ENCODE measurements around the gene CRYL1. TPM values are rescaled to one million over a fixed set of nuclear protein-coding genes. Genes with fewer than 3 reads are reported as not detected.

The CRYL1 gene
- total RNA-seq, 1 experiment from 2014 or later = 26.5 TPM

DNA sequence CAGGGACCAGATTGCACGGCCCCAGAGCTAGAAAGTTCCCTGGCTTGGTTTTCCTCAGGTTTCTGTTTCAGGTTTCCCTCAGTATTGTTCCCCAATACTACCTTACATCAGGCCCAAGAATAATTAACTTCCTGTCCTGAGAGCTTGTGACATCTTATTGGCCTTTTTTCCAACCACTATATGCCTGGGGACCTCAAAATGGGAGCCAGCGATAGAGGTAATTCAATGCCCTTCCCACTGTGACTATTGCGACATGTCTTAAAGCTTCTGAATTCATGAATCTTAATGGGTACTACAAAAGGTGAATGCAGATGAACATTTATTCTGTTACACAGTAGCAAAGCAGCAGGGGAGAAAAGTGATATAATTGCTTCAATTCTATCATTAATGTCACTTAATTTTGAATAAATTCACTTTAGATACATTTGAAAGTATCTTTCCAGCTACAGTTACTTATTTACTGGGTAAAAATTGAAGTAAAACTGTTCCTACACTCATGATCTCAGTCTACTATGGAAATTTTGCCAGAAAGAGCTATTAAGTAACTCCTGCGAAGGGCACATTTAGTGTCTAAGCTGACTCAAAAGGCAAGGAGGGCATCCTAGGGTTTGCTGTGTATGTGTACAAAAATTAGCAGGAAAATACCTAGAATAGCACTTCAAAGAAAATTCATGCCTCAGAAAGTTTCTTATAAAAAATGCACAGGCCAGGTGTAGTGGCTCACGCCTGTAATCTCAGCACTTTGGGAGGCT is 4.1 kb downstream of the CRYL1 start:
- no peaks in the 10 kb centered on the region for H3K9me3 ChIP-seq (ENCODE audit: control insufficient read depth in 1 of 2, insufficient read depth in 1 of 2, low read depth in 1 of 2, low read length in 2 of 2)
- H3K4me1 ChIP-seq (ENCODE audit: control insufficient read depth in 1 of 2, insufficient read depth in 2 of 2, low read length in 2 of 2) = peaks cover 3 to 21% of the 10 kb centered on the region in 2 experiments
- ChIA-PET CTCF (no interaction called here), POLR2A (no interaction called here), RAD21 (ENCODE audit: low non-redundant PET in 1 of 2, low total read pairs in 2 of 2, uncharacterized antibody in 2 of 2, unreplicated experiment in 2 of 2) (no interaction called here)
- no peaks in the 10 kb centered on the region for H3K36me3 ChIP-seq (ENCODE audit: control insufficient read depth in 1 of 2, insufficient read depth in 2 of 2, low read length in 2 of 2)
- no peaks in the 10 kb centered on the region for H4K20me1 ChIP-seq (ENCODE audit: insufficient read depth)
- TF ChIP-seq, protein P1, sequence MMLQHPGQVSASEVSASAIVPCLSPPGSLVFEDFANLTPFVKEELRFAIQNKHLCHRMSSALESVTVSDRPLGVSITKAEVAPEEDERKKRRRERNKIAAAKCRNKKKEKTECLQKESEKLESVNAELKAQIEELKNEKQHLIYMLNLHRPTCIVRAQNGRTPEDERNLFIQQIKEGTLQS (IDR thresholded peaks at IDR 0.05) = no peak
- TF ChIP-seq FOSL1 (IDR thresholded peaks at IDR 0.05; ENCODE audit: low read depth) = no peak
- no peak for TF ChIP-seq EZH2phosphoT487 (IDR thresholded peaks at IDR 0.05; ENCODE audit: borderline replicate concordance)
- no peak for TF ChIP-seq YY1 (IDR thresholded peaks at IDR 0.05; ENCODE audit: extremely low read depth, insufficient replicate concordance, low read depth, low read length)
- no peak for TF ChIP-seq ELF1 (IDR thresholded peaks at IDR 0.05; ENCODE audit: borderline replicate concordance, low read depth)
- no peak for TF ChIP-seq SIN3A (IDR thresholded peaks at IDR 0.05; ENCODE audit: low read depth)
- TF ChIP-seq RAD21 (IDR thresholded peaks at IDR 0.05; ENCODE audit: low read depth) = no peak
- no peak for TF ChIP-seq REST (IDR thresholded peaks at IDR 0.05; ENCODE audit: low read depth)
- no peak for TF ChIP-seq ZBTB33 (IDR thresholded peaks at IDR 0.05; ENCODE audit: extremely low read depth, insufficient replicate concordance, low read length)
- no peak for TF ChIP-seq ZNF274 (IDR thresholded peaks at IDR 0.05; ENCODE audit: low read depth, low read length)
- TF ChIP-seq POLR2A (IDR thresholded peaks at IDR 0.05; ENCODE audit: borderline replicate concordance, extremely low read depth, insufficient read depth, insufficient read length) = no peak
- no peak for TF ChIP-seq CTCF (IDR thresholded peaks at IDR 0.05 in 2 of 3, conservative IDR thresholded peaks at IDR 0.05 in 1 of 3; ENCODE audit: borderline replicate concordance in 1 of 3, insufficient read depth in 1 of 3, low read depth in 2 of 3, low read length in 2 of 3)
- TF ChIP-seq POLR2AphosphoS5 (IDR thresholded peaks at IDR 0.05; ENCODE audit: low read depth, low read length) = no peak
- TF ChIP-seq SRF (IDR thresholded peaks at IDR 0.05; ENCODE audit: low read depth) = no peak
- TF ChIP-seq CBX3 (IDR thresholded peaks at IDR 0.05; ENCODE audit: low read depth) = no peak
- TF ChIP-seq SP1 (IDR thresholded peaks at IDR 0.05; ENCODE audit: low read depth) = no peak
- TF ChIP-seq EZH2 (IDR thresholded peaks at IDR 0.05) = no peak
- no peak overlapping the region for H3K27ac ChIP-seq (ENCODE audit: low read depth, low read length)
- peaks cover 6% of the 10 kb centered on the region; the same call in 1 of the 2 replicates for H3K79me2 ChIP-seq (ENCODE audit: insufficient read depth, low read length)
- no peak overlapping the region for H3K9ac ChIP-seq (ENCODE audit: low read length)
- DNase-seq (ENCODE audit: low read depth, low spot score) (no peak), ATAC-seq (no peak)
- no peaks in the 10 kb centered on the region for H3K27me3 ChIP-seq (ENCODE audit: insufficient read depth, low read length)
- H2AFZ ChIP-seq (ENCODE audit: low read depth, low read length, poor library complexity, severe bottlenecking) = no peak overlapping the region
- no peak overlapping the region for H3K4me2 ChIP-seq (ENCODE audit: low read length)
- no peak overlapping the region for H3K4me3 ChIP-seq (replicated peaks in 1 of 2; ENCODE audit: low read depth in 1 of 2, low read length in 2 of 2)
- BruUV-seq (replicated peaks) = no TSS peak
- H3K9me2 ChIP-seq (ENCODE audit: insufficient read depth) = no peaks in the 10 kb centered on the region
- intact Hi-C loops (cut with micrococcal nuclease) = no loop called here

Measured in HCT116 (cell line).